Neutrophil (primary cell): ENCODE measurements around the gene KDM2B.

ENCODE experiments used
- H3K27ac ChIP-seq: fragments of 200-600 bp; sonication (generic); 2 replicates; pipeline ENCODE4 v1.5.1; 2016; ENCODE audit warnings: mild to moderate bottlenecking, moderate library complexity
- H3K27me3 ChIP-seq: fragments of 200-600 bp; sonication (generic); 2 replicates; pipeline ENCODE4 v1.6.0; 2016; ENCODE audit warnings: mild to moderate bottlenecking
- H3K36me3 ChIP-seq: fragments of 200-600 bp; sonication (generic); 2 replicates; pipeline ENCODE4 v1.5.1; 2017
- H3K4me1 ChIP-seq, 2 experiments: fragments of 200-600 bp in 1 of 2; sonication (generic) in 1 of 2; 1 replicate in 1 of 2; 2 replicates in 1 of 2; pipeline versions ENCODE4 v1.5.1 to v1.6.1; 2013 to 2016; ENCODE audit warnings: low read depth in 1 of 2, low read length in 1 of 2, mild to moderate bottlenecking in 1 of 2, moderate library complexity in 1 of 2; ENCODE audit not compliant: control insufficient read depth in 1 of 2, insufficient read depth in 1 of 2
- H3K4me3 ChIP-seq, 2 experiments: fragments of 200-600 bp in 1 of 2; sonication (generic) in 1 of 2; 1 replicate in 1 of 2; 2 replicates in 1 of 2; pipeline ENCODE4 v1.5.1; 2013 to 2016; ENCODE audit warnings: low read depth in 1 of 2, low read length in 1 of 2, mild to moderate bottlenecking in 1 of 2, moderate library complexity in 1 of 2
- H3K9me3 ChIP-seq: fragments of 200-600 bp; sonication (generic); 2 replicates; pipeline ENCODE4 v1.5.1; 2016
- TF ChIP-seq, protein P1 (sequence below): fragments of 200-600 bp; sonication (generic); IDR thresholded peaks from 2 replicates; pipeline ENCODE4 v1.5.1; 2016; ENCODE audit warnings: antibody characterized with exemption

Gene KDM2B

DNA sequence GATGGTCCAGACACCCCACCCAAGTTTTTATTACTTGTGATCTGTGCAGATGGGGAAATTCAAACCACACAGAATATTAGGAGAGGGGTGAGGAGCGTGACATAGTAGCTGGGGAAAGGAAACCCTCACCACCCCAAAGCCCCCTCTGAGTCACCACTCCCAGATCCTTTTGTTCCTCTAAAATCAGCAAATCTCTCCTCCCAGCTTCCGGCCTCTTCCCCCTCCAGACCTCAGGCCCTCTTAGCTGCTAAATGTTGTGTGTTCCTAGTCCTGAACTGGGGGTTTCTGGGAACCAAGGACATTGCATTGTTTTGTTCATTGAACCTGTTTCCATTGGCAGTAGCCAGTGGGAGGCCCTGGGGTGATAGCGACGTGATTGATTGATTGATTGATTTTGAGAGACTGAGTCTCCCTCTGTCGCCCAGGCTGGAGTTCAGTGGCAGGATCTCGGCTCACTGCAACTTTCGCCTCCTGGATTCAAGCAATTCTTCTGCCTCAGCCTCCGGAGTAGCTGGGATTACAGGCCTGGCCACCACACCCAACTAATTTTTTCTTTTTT lies 39.6 kb upstream of the KDM2B start:
- Histone ChIP-seq H3K27ac (no peak overlapping the region), H3K9me3 (no peaks in the 10 kb centered on the region), H3K36me3 (no peaks in the 10 kb centered on the region), H3K4me3 (no peak overlapping the region), H3K4me1 (peaks cover 5 to 6% of the 10 kb centered on the region in 2 experiments), H3K27me3 (no peaks in the 10 kb centered on the region)
- TF ChIP-seq, protein P1, sequence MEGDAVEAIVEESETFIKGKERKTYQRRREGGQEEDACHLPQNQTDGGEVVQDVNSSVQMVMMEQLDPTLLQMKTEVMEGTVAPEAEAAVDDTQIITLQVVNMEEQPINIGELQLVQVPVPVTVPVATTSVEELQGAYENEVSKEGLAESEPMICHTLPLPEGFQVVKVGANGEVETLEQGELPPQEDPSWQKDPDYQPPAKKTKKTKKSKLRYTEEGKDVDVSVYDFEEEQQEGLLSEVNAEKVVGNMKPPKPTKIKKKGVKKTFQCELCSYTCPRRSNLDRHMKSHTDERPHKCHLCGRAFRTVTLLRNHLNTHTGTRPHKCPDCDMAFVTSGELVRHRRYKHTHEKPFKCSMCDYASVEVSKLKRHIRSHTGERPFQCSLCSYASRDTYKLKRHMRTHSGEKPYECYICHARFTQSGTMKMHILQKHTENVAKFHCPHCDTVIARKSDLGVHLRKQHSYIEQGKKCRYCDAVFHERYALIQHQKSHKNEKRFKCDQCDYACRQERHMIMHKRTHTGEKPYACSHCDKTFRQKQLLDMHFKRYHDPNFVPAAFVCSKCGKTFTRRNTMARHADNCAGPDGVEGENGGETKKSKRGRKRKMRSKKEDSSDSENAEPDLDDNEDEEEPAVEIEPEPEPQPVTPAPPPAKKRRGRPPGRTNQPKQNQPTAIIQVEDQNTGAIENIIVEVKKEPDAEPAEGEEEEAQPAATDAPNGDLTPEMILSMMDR, result no peak

GRCh38 chr12:121618659-121619233 lies 37.9 kb upstream of the KDM2B start:
- H3K4me3 ChIP-seq, result no peak overlapping the region
- no peaks in the 10 kb centered on the region for H3K4me1 ChIP-seq
- H3K27me3 ChIP-seq, result no peaks in the 10 kb centered on the region
- TF ChIP-seq, protein P1, result no peak
- no peaks in the 10 kb centered on the region for H3K9me3 ChIP-seq
- H3K27ac ChIP-seq, result no peak overlapping the region
- no peaks in the 10 kb centered on the region for H3K36me3 ChIP-seq

- TF ChIP-seq, protein P1, result no peak
- Histone ChIP-seq H3K4me3 (no peak overlapping the region), H3K4me1 (no peaks in the 10 kb centered on the region), H3K27me3 (no peaks in the 10 kb centered on the region), H3K9me3 (no peaks in the 10 kb centered on the region), H3K36me3 (no peaks in the 10 kb centered on the region), H3K27ac (no peak overlapping the region)
Observed at GRCh38 chr12:121614872-121615467, 34.1 kb upstream of the KDM2B start.

GRCh38 chr12:121613462-121613861 lies 32.6 kb upstream of the KDM2B start:
- TF ChIP-seq, protein P1, result no peak
- no peaks in the 10 kb centered on the region for H3K9me3 ChIP-seq
- no peak overlapping the region for H3K4me3 ChIP-seq
- no peaks in the 10 kb centered on the region for H3K4me1 ChIP-seq
- H3K27ac ChIP-seq, result no peak overlapping the region
- no peaks in the 10 kb centered on the region for H3K27me3 ChIP-seq
- no peaks in the 10 kb centered on the region for H3K36me3 ChIP-seq

GRCh38 chr12:121611306-121611705 lies 30.5 kb upstream of the KDM2B start:
- Histone ChIP-seq H3K27me3 (no peaks in the 10 kb centered on the region), H3K9me3 (no peaks in the 10 kb centered on the region), H3K27ac (no peak overlapping the region), H3K4me1 (no peaks in the 10 kb centered on the region), H3K36me3 (no peaks in the 10 kb centered on the region), H3K4me3 (no peak overlapping the region)
- TF ChIP-seq, protein P1, result no peak
